Ectodermal cell (in vitro differentiated cells): Measurements from ENCODE around the gene DNAJB8.

Source experiments
- H3K27ac ChIP-seq: 2 replicates; pipeline ENCODE4 v1.7.0; 2013; ENCODE audit warnings: mild to moderate bottlenecking, low read depth, low read length; ENCODE audit not compliant: insufficient read depth, poor library complexity, severe bottlenecking
- H3K27me3 ChIP-seq: 2 replicates; pipeline ENCODE4 v1.7.0; 2013; ENCODE audit warnings: mild to moderate bottlenecking, low read length; ENCODE audit not compliant: insufficient read depth, control insufficient read depth, poor library complexity, severe bottlenecking
- H3K36me3 ChIP-seq: one replicate; pipeline ENCODE4 v1.7.0; 2013; ENCODE audit warnings: low read length; ENCODE audit not compliant: control insufficient read depth, insufficient read depth
- H3K4me1 ChIP-seq: one replicate; pipeline ENCODE4 v1.7.0; 2013; ENCODE audit warnings: low read length; ENCODE audit not compliant: control insufficient read depth, insufficient read depth
- H3K4me3 ChIP-seq: 2 replicates; pipeline ENCODE4 v1.7.0; 2013; ENCODE audit warnings: low read depth, low read length, control low read depth; ENCODE audit not compliant: insufficient read depth
- H3K9me3 ChIP-seq: 2 replicates; pipeline ENCODE4 v1.7.0; 2013; ENCODE audit warnings: mild to moderate bottlenecking, low read length, moderate library complexity; ENCODE audit not compliant: control insufficient read depth
- WGBS, 2 experiments: methylation state at CpG; one replicate each; pipeline ENCODE4 v1.1.7; 2013; ENCODE audit warnings: missing lambda C conversion rate in 2 of 2; 5-methylcytosine and 5-hydroxymethylcytosine counted together

The DNAJB8 gene

GRCh38 chr3:128456776-128457715, 9.6 kb downstream of the DNAJB8 start:
- H3K27me3 ChIP-seq: peaks cover 4% of the 10 kb centered on the region
- H3K9me3 ChIP-seq: no peaks in the 10 kb centered on the region
- H3K36me3 ChIP-seq: no peaks in the 10 kb centered on the region
- H3K4me1 ChIP-seq: peaks cover 5% of the 10 kb centered on the region
- H3K4me3 ChIP-seq: no peak overlapping the region
- no peak overlapping the region for H3K27ac ChIP-seq
- 73 to 75% methylated on average over 27 of the region's 27 CpGs for WGBS, 2 experiments

GRCh38 chr3:128455786-128456748, 10.6 kb downstream of the DNAJB8 start:
- H3K27ac ChIP-seq: no peak overlapping the region
- peaks cover 4% of the 10 kb centered on the region for H3K27me3 ChIP-seq
- no peaks in the 10 kb centered on the region for H3K36me3 ChIP-seq
- H3K9me3 ChIP-seq: no peaks in the 10 kb centered on the region
- 89 to 92% methylated on average over 16 of the region's 16 CpGs for WGBS, 2 experiments
- peaks cover 5% of the 10 kb centered on the region for H3K4me1 ChIP-seq
- no peak overlapping the region for H3K4me3 ChIP-seq

DNA sequence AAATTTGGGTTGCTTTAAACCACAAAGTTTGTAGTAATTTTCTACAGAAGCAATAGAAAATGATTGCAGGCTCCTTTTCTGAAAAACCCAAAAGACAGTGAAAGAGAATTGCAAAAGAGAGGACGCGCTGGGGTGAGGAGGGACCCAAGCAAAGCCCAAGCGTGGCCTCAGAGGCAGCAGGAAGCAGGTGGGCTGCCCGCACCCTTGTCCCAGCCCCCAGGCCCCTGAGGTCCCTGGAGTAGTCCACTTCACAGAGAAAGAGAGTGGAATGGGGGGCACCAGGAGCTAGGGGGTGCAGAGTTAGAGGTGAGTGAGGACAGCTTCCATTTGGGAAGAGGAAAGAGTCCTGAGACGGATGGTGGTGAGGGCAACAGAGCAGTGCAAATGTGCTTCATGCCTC, 11.6 kb downstream of the DNAJB8 start:
- Histone ChIP-seq H3K4me3 (no peak overlapping the region), H3K36me3 (no peaks in the 10 kb centered on the region), H3K9me3 (no peaks in the 10 kb centered on the region), H3K27me3 (peaks cover 4% of the 10 kb centered on the region), H3K4me1 (peaks cover 5% of the 10 kb centered on the region), H3K27ac (no peak overlapping the region)
- 71 to 75% methylated on average over 5 of the region's 5 CpGs for WGBS, 2 experiments

DNA sequence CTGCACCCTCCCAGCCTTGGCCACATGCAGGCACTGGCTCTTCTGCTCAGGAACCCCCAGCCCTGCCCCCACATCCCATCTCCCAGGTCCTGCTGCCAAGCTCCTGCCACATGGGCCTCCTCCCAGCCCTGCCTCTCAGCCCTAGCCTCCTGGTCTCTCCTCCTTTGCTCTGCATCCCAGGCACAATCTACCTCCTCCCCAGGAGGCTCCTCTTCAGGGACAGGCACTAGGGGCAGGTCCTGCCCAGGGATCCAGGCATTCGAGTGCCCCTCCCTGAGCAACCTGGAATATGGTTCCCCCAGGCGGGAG, 12.4 kb downstream of the DNAJB8 start:
- Histone ChIP-seq H3K27ac (no peak overlapping the region), H3K9me3 (no peaks in the 10 kb centered on the region), H3K4me3 (no peak overlapping the region), H3K27me3 (peaks cover 4% of the 10 kb centered on the region), H3K36me3 (no peaks in the 10 kb centered on the region), H3K4me1 (peaks cover 5% of the 10 kb centered on the region)
- 81 to 90% methylated on average over 2 of the region's 2 CpGs for WGBS, 2 experiments

DNA sequence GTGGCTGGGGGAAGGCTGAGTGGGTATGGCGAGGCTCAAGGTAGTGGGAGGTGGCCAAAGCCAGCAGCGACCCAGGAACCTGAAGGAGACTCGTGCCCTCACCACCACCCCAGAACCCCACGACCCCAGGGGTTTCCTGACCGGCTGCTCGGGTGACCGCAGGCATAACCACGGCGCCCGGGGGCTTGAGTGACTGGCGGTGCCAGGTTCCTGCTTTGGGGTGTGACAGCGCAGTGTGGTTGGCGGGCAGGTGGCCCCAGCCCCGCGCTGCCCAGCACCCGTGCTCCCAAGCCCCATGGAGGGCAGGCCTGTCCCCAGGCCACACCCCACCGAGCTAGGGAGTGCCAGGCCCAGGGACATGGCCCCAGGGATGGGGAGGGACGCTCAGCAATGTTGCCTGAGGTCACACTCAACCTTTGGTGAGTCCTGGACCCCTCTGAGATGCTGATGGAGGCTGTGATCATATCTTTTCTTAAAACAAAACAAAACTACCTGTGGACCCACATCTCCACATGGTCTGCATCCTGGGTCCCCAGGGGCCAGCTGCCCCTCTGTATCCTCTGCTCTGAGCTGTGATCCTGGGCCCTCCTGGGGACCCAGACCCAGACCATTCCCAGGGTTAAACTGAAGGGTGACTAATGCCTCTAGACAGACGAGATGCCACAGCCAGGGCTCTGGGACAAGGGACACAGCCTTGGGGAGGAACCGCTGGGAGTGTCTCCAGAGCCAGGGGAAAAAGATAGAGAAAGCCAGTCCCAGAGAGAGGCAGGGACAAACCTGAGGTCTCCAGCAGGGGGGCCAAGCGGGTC, 13.0 kb downstream of the DNAJB8 start:
- Histone ChIP-seq H3K4me1 (peaks cover 5% of the 10 kb centered on the region), H3K27me3 (peaks cover 4% of the 10 kb centered on the region)
- 90 to 93% methylated on average over 20 to 21 of the region's 21 CpGs for WGBS, 2 experiments

GRCh38 chr3:128452678-128453275, 13.9 kb downstream of the DNAJB8 start:
- Histone ChIP-seq H3K4me1 (peaks cover 5% of the 10 kb centered on the region), H3K27me3 (peaks cover 4% of the 10 kb centered on the region), H3K27ac (no peak overlapping the region), H3K4me3 (no peak overlapping the region), H3K36me3 (no peaks in the 10 kb centered on the region), H3K9me3 (no peaks in the 10 kb centered on the region)
- WGBS, 2 experiments: 90% methylated on average over 21 of the region's 21 CpGs

More for the DNA sequence above, 13.0 kb downstream of the DNAJB8 start:
- Histone ChIP-seq H3K36me3 (no peaks in the 10 kb centered on the region), H3K27ac (no peak overlapping the region), H3K9me3 (no peaks in the 10 kb centered on the region), H3K4me3 (no peak overlapping the region)

GRCh38 chr3:128452120-128452519, 14.6 kb downstream of the DNAJB8 start:
- peaks cover 5% of the 10 kb centered on the region for H3K4me1 ChIP-seq
- H3K27ac ChIP-seq: no peak overlapping the region
- 92 to 93% methylated on average over 9 of the region's 9 CpGs for WGBS, 2 experiments
- no peaks in the 10 kb centered on the region for H3K9me3 ChIP-seq
- H3K36me3 ChIP-seq: no peaks in the 10 kb centered on the region
- peaks cover 4% of the 10 kb centered on the region for H3K27me3 ChIP-seq
- H3K4me3 ChIP-seq: no peak overlapping the region

DNA sequence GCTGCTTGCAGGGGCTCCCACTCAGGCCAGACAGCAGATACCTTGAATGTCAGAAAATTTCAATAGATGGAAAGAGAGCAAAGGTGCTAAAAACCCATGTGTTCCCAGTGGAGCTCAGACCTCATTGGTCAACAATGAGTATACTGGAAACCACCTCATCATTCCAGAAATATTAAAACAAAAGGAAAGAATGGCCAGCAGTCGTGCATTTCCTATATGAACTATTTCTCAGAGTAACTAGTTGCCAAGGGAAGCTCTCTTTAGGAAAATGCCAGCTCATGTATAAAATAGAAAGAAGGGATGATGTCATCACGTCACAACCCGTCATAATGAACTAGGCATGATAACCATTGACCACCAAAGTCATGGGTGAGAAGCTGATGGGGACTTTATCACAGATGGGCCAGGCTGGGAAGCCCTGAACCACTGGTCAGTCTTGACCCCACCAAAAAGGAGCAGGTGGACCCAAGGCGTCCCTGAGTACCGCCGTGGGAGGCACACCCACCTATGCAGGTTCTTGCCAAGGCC, 17.5 kb downstream of the DNAJB8 start:
- H3K4me3 ChIP-seq: no peak overlapping the region
- no peaks in the 10 kb centered on the region for H3K9me3 ChIP-seq
- 95 to 96% methylated on average over 6 of the region's 6 CpGs for WGBS, 2 experiments
- no peaks in the 10 kb centered on the region for H3K27me3 ChIP-seq
- no peaks in the 10 kb centered on the region for H3K4me1 ChIP-seq
- H3K27ac ChIP-seq: no peak overlapping the region
- no peaks in the 10 kb centered on the region for H3K36me3 ChIP-seq

DNA sequence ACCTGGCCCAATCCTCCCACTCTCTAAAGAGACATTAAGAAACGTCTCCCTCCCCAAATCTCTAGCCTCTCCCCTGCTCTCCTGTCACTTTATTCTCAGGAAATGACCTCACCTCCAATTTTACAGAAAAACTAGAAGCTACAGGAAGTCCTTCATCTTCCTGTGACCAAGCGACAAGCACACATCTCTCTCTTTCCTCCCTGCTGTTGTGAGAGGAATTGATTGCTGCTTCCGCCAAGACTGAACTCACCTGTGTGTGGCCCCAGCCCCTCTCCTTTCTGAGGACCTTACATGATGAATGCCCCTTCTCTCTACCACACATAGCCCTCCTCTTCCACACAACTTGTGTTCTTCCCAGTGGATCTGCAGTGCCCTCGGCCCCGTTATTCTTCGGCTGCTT, 18.2 kb downstream of the DNAJB8 start:
- no peaks in the 10 kb centered on the region for H3K36me3 ChIP-seq
- H3K27me3 ChIP-seq: no peaks in the 10 kb centered on the region
- no peak overlapping the region for H3K4me3 ChIP-seq
- no peak overlapping the region for H3K27ac ChIP-seq
- no peaks in the 10 kb centered on the region for H3K4me1 ChIP-seq
- 83 to 88% methylated on average over 6 of the region's 6 CpGs for WGBS, 2 experiments
- H3K9me3 ChIP-seq: no peaks in the 10 kb centered on the region
